ENCODE results near the gene SOX5.

DNA sequence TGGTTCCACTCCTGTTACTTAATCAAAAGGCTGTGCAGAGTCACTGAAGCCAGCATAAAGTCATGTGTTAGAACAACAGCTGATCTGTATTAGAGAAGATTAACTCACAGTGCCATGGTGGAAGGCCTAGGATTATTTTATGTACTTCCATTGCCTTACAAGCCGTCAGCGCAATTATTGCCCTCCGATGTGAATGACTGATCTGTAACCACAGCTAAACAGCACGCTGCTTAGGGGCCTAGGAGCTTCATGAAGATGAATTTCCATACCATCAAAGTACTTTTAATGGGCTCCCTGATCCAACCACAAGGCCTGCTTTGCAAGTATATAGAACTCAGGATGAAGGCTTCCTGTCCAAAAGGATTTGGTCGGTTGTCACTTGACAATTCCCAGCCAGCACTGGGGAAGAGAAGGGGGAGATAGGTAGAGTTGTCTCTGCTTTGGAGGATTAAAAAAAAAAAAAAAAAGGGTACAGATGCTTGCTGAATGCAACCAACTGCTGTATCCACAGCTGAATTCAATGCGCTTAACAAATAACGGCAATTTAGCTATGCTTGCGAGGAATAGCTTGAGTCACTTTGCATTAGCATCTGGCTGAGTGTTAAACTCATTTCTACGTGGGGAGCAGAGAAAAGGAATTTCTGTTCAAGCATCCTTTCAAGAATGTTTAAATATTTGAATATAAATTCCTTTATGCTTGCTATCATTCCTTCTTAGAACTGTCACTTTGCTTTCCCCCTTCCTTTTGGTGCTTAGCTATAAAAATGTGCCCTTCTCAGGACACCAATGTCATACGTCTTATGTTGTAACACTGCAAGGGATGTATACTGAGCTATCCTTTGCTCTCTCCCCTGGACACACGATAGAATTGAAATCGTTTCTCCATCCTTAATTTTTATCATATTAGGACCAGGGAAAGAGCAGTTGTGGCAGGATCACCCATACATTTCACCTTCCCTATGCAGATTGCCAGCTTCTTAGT is 387.8 kb downstream of the SOX5 start:
- TF ChIP-seq, protein P1, sequence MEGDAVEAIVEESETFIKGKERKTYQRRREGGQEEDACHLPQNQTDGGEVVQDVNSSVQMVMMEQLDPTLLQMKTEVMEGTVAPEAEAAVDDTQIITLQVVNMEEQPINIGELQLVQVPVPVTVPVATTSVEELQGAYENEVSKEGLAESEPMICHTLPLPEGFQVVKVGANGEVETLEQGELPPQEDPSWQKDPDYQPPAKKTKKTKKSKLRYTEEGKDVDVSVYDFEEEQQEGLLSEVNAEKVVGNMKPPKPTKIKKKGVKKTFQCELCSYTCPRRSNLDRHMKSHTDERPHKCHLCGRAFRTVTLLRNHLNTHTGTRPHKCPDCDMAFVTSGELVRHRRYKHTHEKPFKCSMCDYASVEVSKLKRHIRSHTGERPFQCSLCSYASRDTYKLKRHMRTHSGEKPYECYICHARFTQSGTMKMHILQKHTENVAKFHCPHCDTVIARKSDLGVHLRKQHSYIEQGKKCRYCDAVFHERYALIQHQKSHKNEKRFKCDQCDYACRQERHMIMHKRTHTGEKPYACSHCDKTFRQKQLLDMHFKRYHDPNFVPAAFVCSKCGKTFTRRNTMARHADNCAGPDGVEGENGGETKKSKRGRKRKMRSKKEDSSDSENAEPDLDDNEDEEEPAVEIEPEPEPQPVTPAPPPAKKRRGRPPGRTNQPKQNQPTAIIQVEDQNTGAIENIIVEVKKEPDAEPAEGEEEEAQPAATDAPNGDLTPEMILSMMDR (conservative IDR thresholded peaks at IDR 0.05; ENCODE audit: low read length) = no peak
- TF ChIP-seq EZH2phosphoT487 (IDR thresholded peaks at IDR 0.05; ENCODE audit: borderline replicate concordance) = no peak
